KMS-11 (cell line): ENCODE results near the gene ACBD5.

Experiments
- H2AFZ ChIP-seq: fragments of 200-600 bp; sonication (generic); 2 replicates; pipeline ENCODE4 v1.6.1; 2016; ENCODE audit warnings: antibody characterized with exemption, mixed run types, low read depth
- H3K27ac ChIP-seq: fragments of 200-600 bp; sonication (generic); 2 replicates; pipeline ENCODE4 v1.6.1; 2016; ENCODE audit warnings: mild to moderate bottlenecking, mixed run types
- H3K27me3 ChIP-seq: fragments of 200-600 bp; sonication (generic); 2 replicates; pipeline ENCODE4 v1.6.1; 2017; ENCODE audit warnings: mild to moderate bottlenecking, low read depth, mixed run types, moderate library complexity; ENCODE audit not compliant: insufficient read depth
- H3K36me3 ChIP-seq: fragments of 200-600 bp; sonication (generic); 2 replicates; pipeline ENCODE4 v1.6.1; 2017; ENCODE audit warnings: mild to moderate bottlenecking, mixed run types; ENCODE audit not compliant: insufficient read depth
- H3K4me1 ChIP-seq: fragments of 200-600 bp; sonication (generic); 2 replicates; pipeline ENCODE4 v1.6.1; 2016; ENCODE audit warnings: mild to moderate bottlenecking, low read depth, mixed run types; ENCODE audit not compliant: poor library complexity, severe bottlenecking
- H3K4me2 ChIP-seq: fragments of 200-600 bp; sonication (generic); 2 replicates; pipeline ENCODE4 v1.7.0; 2016; ENCODE audit warnings: mild to moderate bottlenecking, mixed run types
- H3K4me3 ChIP-seq: fragments of 200-600 bp; sonication (generic); IDR thresholded peaks from 2 replicates; pipeline ENCODE4 v1.6.1; 2017; ENCODE audit warnings: low read depth, low read length, mixed read lengths; ENCODE audit not compliant: insufficient read depth
- H3K79me2 ChIP-seq: fragments of 200-600 bp; sonication (generic); 2 replicates; pipeline ENCODE4 v1.6.1; 2016; ENCODE audit warnings: low read depth, mixed run types; ENCODE audit not compliant: insufficient read depth
- H3K9ac ChIP-seq: fragments of 200-600 bp; sonication (generic); 2 replicates; pipeline ENCODE4 v1.6.1; 2016; ENCODE audit warnings: mild to moderate bottlenecking, mixed run types
- H4K20me1 ChIP-seq: fragments of 200-600 bp; sonication (generic); 2 replicates; pipeline ENCODE4 v1.6.1; 2016; ENCODE audit warnings: mild to moderate bottlenecking, mixed run types; ENCODE audit not compliant: insufficient read depth
- CTCF ChIP-seq: fragments of 200-600 bp; sonication (generic); conservative IDR thresholded peaks from 2 replicates; pipeline ENCODE4 v1.6.1; 2017; ENCODE audit warnings: low read depth, mild to moderate bottlenecking, antibody characterized with exemption, low read length, moderate library complexity, mixed read lengths

ACBD5 gene

GRCh38 chr10:27153845-27154193, 86.8 kb downstream of the ACBD5 start:
- Histone ChIP-seq H2AFZ (peak overlapping the region; percentile 36), H3K4me1 (peaks cover 43% of the 10 kb centered on the region), H3K9ac (peak overlapping the region; percentile 96), H3K4me3 (peak overlapping the region; percentile 23), H3K79me2 (peaks cover 91% of the 10 kb centered on the region), H3K27ac (peak overlapping the region; percentile 97), H3K36me3 (peaks cover 4% of the 10 kb centered on the region; the same call in 1 of the 2 replicates), H4K20me1 (peaks cover 16% of the 10 kb centered on the region), H3K4me2 (peak overlapping the region; percentile 99), H3K27me3 (no peaks in the 10 kb centered on the region)
- TF ChIP-seq CTCF, result no peak

GRCh38 chr10:27153329-27153728, 87.3 kb downstream of the ACBD5 start:
- H2AFZ ChIP-seq, result no peak overlapping the region
- peaks cover 19% of the 10 kb centered on the region for H4K20me1 ChIP-seq

GRCh38 chr10:27152687-27153086, 87.9 kb downstream of the ACBD5 start:
- H3K4me2 ChIP-seq, result peak overlapping the region; percentile 99
- H3K9ac ChIP-seq, result peak overlapping the region; percentile 96; the same call in 1 of the 2 replicates
- peaks cover 47% of the 10 kb centered on the region for H3K4me1 ChIP-seq
- H3K27ac ChIP-seq, result no peak overlapping the region
- peaks cover 88% of the 10 kb centered on the region for H3K79me2 ChIP-seq
- H3K27me3 ChIP-seq, result no peaks in the 10 kb centered on the region
- TF ChIP-seq CTCF, result no peak
- H2AFZ ChIP-seq, result no peak overlapping the region
- H3K36me3 ChIP-seq, result peaks cover 10% of the 10 kb centered on the region; the same call in 1 of the 2 replicates
- H3K4me3 ChIP-seq, result no peak overlapping the region
- H4K20me1 ChIP-seq, result peaks cover 20% of the 10 kb centered on the region

More at GRCh38 chr10:27153329-27153728, 87.3 kb downstream of the ACBD5 start:
- Histone ChIP-seq H3K4me2 (peak overlapping the region; percentile 99), H3K27ac (peak overlapping the region; percentile 97), H3K4me3 (peak overlapping the region; percentile 23), H3K4me1 (peaks cover 47% of the 10 kb centered on the region), H3K27me3 (no peaks in the 10 kb centered on the region), H3K79me2 (peaks cover 91% of the 10 kb centered on the region), H3K9ac (peak overlapping the region; percentile 96), H3K36me3 (peaks cover 7% of the 10 kb centered on the region; the same call in 1 of the 2 replicates)
- TF ChIP-seq CTCF, result no peak

DNA sequence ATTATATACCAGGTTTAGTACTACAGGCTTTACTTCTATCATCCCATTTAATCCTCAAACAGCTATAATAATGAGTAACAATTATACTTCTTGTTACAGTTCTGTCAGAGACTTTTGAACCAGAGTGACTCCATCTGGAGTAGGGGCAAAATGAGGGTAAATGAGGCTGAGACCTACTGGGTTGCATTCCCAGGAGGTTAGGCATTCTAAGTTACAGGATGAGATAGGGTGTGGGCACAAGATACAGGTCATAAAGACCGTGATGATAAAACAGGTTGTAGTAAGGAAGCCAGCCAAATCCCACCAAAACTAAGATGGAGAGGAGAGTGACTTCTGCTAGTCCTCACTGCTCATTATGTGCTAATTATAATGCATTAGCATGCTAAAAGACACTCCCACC, 90.3 kb downstream of the ACBD5 start:
- H3K4me1 ChIP-seq, result peaks cover 36% of the 10 kb centered on the region
- peaks cover 87% of the 10 kb centered on the region for H3K79me2 ChIP-seq
- no peak for TF ChIP-seq CTCF
- H3K4me2 ChIP-seq, result no peak overlapping the region
- H2AFZ ChIP-seq, result no peak overlapping the region
- H3K36me3 ChIP-seq, result peaks cover 13% of the 10 kb centered on the region; the same call in 1 of the 2 replicates
- no peak overlapping the region for H3K9ac ChIP-seq
- no peak overlapping the region for H3K27ac ChIP-seq
- no peaks in the 10 kb centered on the region for H3K27me3 ChIP-seq
- no peak overlapping the region for H3K4me3 ChIP-seq
- H4K20me1 ChIP-seq, result peaks cover 20% of the 10 kb centered on the region
